ENCODE results near the gene C2.
"Not testable (repeated sequence)": the region's sequence is repeated elsewhere in the genome, so short reads cannot be mapped to it uniquely, and the experiment has no call there.

DNA sequence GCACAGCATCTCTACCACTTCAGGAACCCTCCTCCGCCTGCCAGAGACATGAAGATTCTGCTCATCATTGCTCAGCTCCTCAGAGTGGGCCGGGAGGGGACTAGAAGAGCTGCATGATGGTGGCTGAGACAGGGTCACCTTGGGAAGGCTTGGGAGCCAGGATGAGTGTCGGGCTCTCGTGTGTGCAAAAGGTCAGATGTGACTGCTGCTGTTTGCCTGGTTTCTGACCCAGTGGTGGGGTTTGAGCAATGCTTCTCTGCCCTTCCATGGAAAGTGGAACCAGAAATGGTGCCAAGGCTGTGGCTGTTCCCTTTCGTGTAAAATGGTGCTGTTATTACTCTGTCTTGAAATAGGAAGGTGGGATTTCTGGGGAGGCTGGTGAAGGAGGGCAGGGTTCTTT lies 53.5 kb downstream of the C2 start:
- TF ChIP-seq, protein P1, sequence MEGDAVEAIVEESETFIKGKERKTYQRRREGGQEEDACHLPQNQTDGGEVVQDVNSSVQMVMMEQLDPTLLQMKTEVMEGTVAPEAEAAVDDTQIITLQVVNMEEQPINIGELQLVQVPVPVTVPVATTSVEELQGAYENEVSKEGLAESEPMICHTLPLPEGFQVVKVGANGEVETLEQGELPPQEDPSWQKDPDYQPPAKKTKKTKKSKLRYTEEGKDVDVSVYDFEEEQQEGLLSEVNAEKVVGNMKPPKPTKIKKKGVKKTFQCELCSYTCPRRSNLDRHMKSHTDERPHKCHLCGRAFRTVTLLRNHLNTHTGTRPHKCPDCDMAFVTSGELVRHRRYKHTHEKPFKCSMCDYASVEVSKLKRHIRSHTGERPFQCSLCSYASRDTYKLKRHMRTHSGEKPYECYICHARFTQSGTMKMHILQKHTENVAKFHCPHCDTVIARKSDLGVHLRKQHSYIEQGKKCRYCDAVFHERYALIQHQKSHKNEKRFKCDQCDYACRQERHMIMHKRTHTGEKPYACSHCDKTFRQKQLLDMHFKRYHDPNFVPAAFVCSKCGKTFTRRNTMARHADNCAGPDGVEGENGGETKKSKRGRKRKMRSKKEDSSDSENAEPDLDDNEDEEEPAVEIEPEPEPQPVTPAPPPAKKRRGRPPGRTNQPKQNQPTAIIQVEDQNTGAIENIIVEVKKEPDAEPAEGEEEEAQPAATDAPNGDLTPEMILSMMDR (IDR thresholded peaks at IDR 0.05): not testable (repeated sequence)
- TF ChIP-seq POLR2AphosphoS5 (IDR thresholded peaks at IDR 0.05): not testable (repeated sequence)
